ENCODE data around the gene FCHO1. TPM values are rescaled to one million over a fixed set of nuclear protein-coding genes. Genes with fewer than 3 reads are reported as not detected.

FCHO1 gene
- total RNA-seq, 1 experiment from 2014 or later = 0.39 TPM

DNA sequence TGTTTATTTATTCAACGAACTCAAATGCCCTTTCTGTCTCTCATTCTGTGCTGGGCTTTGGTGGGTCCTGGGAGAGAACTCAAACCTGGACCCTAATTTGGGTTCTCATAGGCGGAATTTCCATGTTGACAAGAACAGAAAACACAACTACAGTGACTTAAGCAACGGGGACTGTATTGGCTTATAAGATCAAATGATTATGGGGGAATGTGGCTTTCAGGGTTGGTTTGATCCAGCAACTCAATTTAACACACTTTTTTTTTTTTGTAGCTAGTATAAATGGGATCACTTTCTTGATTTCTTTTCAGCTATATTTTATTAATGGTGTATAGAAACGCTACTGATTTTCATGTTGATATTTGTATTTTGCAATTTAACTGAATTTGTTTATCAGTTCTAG is 9.9 kb downstream of the FCHO1 start:
- H3K9me3 Mint-ChIP-seq (ENCODE audit: unreplicated experiment) = no peaks in the 10 kb centered on the region
- H3K4me1 Mint-ChIP-seq (ENCODE audit: low read depth, unreplicated experiment) = no peaks in the 10 kb centered on the region
- no peaks in the 10 kb centered on the region for H3K27me3 ChIP-seq (replicated peaks; ENCODE audit: control insufficient read depth, insufficient read depth, low read length)
- DNase-seq = no peak
- H3K9me3 ChIP-seq = no peaks in the 10 kb centered on the region
- CTCF ChIA-PET = no interaction called here
- H3K36me3 ChIP-seq (ENCODE audit: control insufficient read depth, insufficient read depth, low read length) = no peaks in the 10 kb centered on the region
- TF ChIP-seq, protein P1, sequence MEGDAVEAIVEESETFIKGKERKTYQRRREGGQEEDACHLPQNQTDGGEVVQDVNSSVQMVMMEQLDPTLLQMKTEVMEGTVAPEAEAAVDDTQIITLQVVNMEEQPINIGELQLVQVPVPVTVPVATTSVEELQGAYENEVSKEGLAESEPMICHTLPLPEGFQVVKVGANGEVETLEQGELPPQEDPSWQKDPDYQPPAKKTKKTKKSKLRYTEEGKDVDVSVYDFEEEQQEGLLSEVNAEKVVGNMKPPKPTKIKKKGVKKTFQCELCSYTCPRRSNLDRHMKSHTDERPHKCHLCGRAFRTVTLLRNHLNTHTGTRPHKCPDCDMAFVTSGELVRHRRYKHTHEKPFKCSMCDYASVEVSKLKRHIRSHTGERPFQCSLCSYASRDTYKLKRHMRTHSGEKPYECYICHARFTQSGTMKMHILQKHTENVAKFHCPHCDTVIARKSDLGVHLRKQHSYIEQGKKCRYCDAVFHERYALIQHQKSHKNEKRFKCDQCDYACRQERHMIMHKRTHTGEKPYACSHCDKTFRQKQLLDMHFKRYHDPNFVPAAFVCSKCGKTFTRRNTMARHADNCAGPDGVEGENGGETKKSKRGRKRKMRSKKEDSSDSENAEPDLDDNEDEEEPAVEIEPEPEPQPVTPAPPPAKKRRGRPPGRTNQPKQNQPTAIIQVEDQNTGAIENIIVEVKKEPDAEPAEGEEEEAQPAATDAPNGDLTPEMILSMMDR (IDR thresholded peaks at IDR 0.05; ENCODE audit: insufficient read depth in 1 of 2, low read depth in 1 of 2, low read length in 1 of 2, severe bottlenecking in 1 of 2, unreplicated experiment in 1 of 2) = no peak
- no peaks in the 10 kb centered on the region for H3K36me3 Mint-ChIP-seq (ENCODE audit: insufficient read depth, unreplicated experiment)
- BruUV-seq (replicated peaks) = no TSS peak
- no peak overlapping the region for H3K27ac Mint-ChIP-seq (ENCODE audit: unreplicated experiment)
- H3K4me1 ChIP-seq = no peaks in the 10 kb centered on the region
- POLR2A ChIA-PET = no interaction called here
- intact Hi-C loops (cut with micrococcal nuclease; ENCODE audit: unreplicated experiment) = no loop called here
- H3K27me3 Mint-ChIP-seq (ENCODE audit: insufficient read depth, unreplicated experiment) = peaks cover 2% of the 10 kb centered on the region
- no peak overlapping the region for H3K4me3 Mint-ChIP-seq (ENCODE audit: unreplicated experiment)
- H3K4me3 ChIP-seq (ENCODE audit: low read depth, low read length) = no peak overlapping the region

DNA sequence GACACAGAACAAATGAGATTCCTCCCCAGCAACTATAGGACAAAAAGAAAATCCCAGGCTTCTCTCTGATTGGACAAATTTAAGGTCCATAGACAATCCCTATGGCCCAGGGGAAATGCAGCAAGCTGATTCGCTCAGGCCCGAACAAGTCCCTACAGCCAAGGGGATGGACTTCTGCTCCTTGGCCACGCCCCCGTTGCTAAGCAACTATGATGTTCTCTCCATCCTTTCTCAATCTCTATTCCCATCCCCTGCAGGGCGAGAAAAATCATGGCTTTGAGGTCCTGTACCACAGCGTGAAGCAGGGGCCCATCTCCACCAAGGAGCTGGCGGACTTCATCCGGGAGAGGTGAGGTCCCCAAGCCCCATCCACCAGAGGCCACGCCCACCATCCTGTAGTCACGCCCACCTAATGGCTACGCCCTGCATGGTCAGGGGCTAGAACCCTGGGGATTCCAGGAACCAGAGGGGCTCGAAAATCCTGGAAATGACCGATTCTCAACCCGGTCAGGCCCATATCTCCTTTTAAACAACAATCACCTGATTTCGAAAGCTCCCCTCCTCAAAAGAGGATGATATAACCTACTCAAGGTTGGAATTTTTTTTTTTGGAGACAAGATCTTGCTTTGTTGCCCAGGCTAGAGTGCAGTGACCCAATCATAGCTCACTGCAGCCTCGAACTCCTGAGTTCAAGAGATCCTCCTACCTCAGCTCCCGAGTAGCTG is 11.4 kb downstream of the FCHO1 start:
- Mint-ChIP-seq H3K27ac (ENCODE audit: unreplicated experiment) (no peak overlapping the region), H3K4me1 (ENCODE audit: low read depth, unreplicated experiment) (no peaks in the 10 kb centered on the region), H3K4me3 (ENCODE audit: unreplicated experiment) (no peak overlapping the region), H3K27me3 (ENCODE audit: insufficient read depth, unreplicated experiment) (no peaks in the 10 kb centered on the region), H3K9me3 (ENCODE audit: unreplicated experiment) (no peaks in the 10 kb centered on the region), H3K36me3 (ENCODE audit: insufficient read depth, unreplicated experiment) (no peaks in the 10 kb centered on the region)
- intact Hi-C loops (cut with micrococcal nuclease; ENCODE audit: unreplicated experiment) = no loop called here
- TF ChIP-seq, protein P1 (IDR thresholded peaks at IDR 0.05; ENCODE audit: insufficient read depth in 1 of 2, low read depth in 1 of 2, low read length in 1 of 2, severe bottlenecking in 1 of 2, unreplicated experiment in 1 of 2) = no peak
- no peaks in the 10 kb centered on the region for H3K27me3 ChIP-seq (replicated peaks; ENCODE audit: control insufficient read depth, insufficient read depth, low read length)
- ChIA-PET CTCF (no interaction called here), POLR2A (interaction anchor here (0.6 kb wide), 1 partner anchor 324 kb away, joined by 5 read pairs; no protein-coding TSS in a partner anchor)
- no peaks in the 10 kb centered on the region for H3K9me3 ChIP-seq
- no peaks in the 10 kb centered on the region for H3K36me3 ChIP-seq (ENCODE audit: control insufficient read depth, insufficient read depth, low read length)
- peak; percentile 60 to 81 for DNase-seq
- BruUV-seq (replicated peaks) = no TSS peak
- H3K4me3 ChIP-seq (ENCODE audit: low read depth, low read length) = no peak overlapping the region
- H3K4me1 ChIP-seq = no peaks in the 10 kb centered on the region

DNA sequence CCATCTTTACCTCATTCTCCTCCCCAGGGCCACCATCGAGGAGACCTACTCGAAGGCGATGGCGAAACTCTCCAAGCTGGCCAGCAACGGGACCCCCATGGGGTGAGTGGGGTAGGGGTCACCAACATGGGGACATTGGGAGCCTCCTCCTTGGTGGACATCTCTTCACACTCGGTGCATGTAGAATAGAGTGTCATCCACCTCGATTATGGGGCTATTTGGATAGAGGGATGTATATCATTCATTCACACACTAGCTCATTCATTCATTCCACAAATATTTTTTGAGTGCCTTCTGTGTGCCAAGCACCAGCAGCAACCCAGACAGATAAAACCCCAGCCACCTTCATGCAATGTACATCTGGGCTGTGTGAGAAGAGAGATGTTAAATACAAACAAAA is 13.1 kb downstream of the FCHO1 start:
- H3K9me3 Mint-ChIP-seq (ENCODE audit: unreplicated experiment) = no peaks in the 10 kb centered on the region
- no peak overlapping the region for H3K27ac Mint-ChIP-seq (ENCODE audit: unreplicated experiment)
- no peak overlapping the region for H3K4me3 Mint-ChIP-seq (ENCODE audit: unreplicated experiment)
- Histone ChIP-seq H3K9me3 (no peaks in the 10 kb centered on the region), H3K27me3 (replicated peaks; ENCODE audit: control insufficient read depth, insufficient read depth, low read length) (no peaks in the 10 kb centered on the region), H3K4me1 (no peaks in the 10 kb centered on the region), H3K36me3 (ENCODE audit: control insufficient read depth, insufficient read depth, low read length) (no peaks in the 10 kb centered on the region), H3K4me3 (ENCODE audit: low read depth, low read length) (no peak overlapping the region)
- intact Hi-C loops (cut with micrococcal nuclease; ENCODE audit: unreplicated experiment) = no loop called here
- no TSS peak for BruUV-seq (replicated peaks)
- no peak for DNase-seq
- TF ChIP-seq, protein P1 (IDR thresholded peaks at IDR 0.05; ENCODE audit: insufficient read depth in 1 of 2, low read depth in 1 of 2, low read length in 1 of 2, severe bottlenecking in 1 of 2, unreplicated experiment in 1 of 2) = no peak
- H3K27me3 Mint-ChIP-seq (ENCODE audit: insufficient read depth, unreplicated experiment) = no peaks in the 10 kb centered on the region
- POLR2A ChIA-PET = no interaction called here
- no peaks in the 10 kb centered on the region for H3K4me1 Mint-ChIP-seq (ENCODE audit: low read depth, unreplicated experiment)
- CTCF ChIA-PET = no interaction called here
- no peaks in the 10 kb centered on the region for H3K36me3 Mint-ChIP-seq (ENCODE audit: insufficient read depth, unreplicated experiment)

All from Caco-2 (cell line).